Measurements from ENCODE around the gene GDA.

The GDA gene

DNA sequence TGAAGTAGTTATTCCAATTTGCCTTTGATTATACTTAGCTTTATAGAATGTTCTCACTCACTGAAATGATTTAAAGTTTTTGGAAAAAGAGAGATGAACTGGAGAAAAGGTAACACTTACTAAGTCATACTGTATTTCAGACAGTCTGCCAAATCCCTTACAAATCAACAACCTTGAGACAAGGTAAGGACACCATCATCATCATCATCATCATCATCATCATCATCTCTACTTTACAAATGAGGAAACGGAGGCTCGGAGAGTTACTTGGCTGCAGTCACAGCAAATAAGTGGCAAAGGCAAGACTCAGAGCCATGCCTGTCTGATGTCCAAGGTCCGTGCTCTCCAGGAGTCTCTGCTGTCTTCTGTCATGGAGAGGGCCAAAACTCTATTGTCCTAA is 9.4 kb downstream of the GDA start:
- TF ChIP-seq, protein P1, sequence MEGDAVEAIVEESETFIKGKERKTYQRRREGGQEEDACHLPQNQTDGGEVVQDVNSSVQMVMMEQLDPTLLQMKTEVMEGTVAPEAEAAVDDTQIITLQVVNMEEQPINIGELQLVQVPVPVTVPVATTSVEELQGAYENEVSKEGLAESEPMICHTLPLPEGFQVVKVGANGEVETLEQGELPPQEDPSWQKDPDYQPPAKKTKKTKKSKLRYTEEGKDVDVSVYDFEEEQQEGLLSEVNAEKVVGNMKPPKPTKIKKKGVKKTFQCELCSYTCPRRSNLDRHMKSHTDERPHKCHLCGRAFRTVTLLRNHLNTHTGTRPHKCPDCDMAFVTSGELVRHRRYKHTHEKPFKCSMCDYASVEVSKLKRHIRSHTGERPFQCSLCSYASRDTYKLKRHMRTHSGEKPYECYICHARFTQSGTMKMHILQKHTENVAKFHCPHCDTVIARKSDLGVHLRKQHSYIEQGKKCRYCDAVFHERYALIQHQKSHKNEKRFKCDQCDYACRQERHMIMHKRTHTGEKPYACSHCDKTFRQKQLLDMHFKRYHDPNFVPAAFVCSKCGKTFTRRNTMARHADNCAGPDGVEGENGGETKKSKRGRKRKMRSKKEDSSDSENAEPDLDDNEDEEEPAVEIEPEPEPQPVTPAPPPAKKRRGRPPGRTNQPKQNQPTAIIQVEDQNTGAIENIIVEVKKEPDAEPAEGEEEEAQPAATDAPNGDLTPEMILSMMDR (conservative IDR thresholded peaks at IDR 0.05; ENCODE audit: low read depth, low read length) = no peak

DNA sequence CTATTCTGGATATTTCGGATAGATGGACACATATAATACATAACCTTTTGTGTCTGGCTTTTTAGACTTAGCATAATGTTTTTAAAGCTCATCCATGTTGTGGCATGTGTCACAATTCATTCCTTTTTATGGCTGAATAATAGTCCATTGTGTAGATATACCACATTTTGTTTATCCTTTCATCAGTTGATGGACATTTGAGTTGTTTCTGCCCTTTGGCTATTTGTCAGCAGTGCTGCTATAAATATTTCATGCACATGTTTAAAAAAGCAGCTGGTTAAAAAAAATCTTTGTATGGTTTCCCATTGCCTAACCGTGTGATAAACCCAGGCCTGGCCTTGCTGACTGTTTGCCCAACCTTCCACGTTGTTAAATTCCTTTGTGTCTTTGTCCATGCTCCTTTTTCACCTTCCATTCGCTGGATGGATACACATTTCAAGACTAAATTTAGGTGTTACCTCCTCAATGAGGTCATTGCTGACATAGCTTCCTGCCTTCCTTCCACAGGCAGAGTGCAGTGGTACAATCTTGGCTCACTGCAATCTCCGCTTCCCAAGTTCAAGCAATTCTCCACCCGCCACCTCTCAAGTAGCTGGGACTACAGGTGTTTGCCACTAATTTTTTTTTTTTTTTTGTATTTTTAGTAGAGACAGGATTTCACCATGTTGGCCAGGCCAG is 11.3 kb downstream of the GDA start:
- no peak for DNase-seq (ENCODE audit: low read depth)
- TF ChIP-seq, protein P1 (conservative IDR thresholded peaks at IDR 0.05; ENCODE audit: low read depth, low read length) = no peak
- H3K4me3 ChIP-seq (ENCODE audit: low read depth, low read length) = no peak overlapping the region

More for the DNA sequence above, 9.4 kb downstream of the GDA start:
- no peak for DNase-seq (ENCODE audit: low read depth)
- H3K4me3 ChIP-seq (ENCODE audit: low read depth, low read length) = no peak overlapping the region

DNA sequence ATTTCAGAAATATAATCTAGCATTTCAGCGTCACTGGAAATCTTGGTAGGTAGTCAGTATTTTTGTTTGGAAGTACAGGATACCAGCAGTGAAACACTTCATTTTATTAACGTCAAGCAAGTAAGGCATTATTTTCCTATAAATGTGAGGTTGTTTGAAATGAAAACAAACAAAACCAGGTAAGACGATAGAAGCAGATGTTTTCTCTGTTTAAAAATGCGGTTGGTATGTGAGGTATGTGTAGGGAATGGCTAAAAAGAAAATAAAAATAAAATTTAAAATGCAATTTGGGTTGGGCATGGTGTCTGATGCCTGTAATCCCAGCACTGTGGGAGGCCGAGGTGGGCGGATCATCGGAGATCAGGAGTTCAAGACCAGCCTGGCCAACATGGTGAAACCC is 16.1 kb downstream of the GDA start:
- no peak for DNase-seq (ENCODE audit: low read depth)
- H3K4me3 ChIP-seq (ENCODE audit: low read depth, low read length) = no peak overlapping the region
- TF ChIP-seq, protein P1 (conservative IDR thresholded peaks at IDR 0.05; ENCODE audit: low read depth, low read length) = no peak

DNA sequence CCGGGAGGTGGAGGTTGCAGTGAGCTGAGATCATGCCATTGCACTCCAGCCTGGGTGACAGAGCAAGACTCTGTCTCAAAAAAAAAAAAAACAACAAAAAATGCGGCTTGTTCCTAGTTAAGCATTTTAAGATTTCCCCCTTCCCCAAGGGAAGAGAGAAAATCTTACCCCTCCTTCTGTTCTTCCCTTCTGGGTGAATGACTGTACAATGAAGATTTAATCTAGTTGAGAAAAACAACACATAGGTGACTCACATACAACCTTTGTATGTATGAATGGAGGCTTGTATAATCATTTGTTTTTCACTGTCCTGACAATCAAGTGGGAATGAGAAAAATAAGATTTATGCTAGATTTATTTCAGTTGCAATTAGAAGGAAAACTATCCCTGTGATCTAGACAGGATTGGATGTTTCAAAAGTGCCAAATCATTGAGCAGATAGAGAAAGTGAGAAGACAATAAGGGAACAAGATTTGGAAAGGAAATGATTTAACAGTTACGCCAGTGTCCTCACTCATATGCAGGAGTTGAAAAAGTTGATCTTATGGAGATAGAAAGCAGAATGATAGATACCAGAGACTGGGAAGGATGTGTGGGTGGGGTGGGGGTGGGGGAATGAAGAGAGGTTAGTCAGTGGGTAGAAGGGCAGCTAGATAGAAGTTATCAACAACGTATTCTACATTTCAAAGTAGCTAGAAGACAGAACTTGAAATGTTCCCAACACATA is 16.7 kb downstream of the GDA start:
- TF ChIP-seq, protein P1 (conservative IDR thresholded peaks at IDR 0.05; ENCODE audit: low read depth, low read length) = no peak
- no peak for DNase-seq (ENCODE audit: low read depth)
- no peak overlapping the region for H3K4me3 ChIP-seq (ENCODE audit: low read depth, low read length)

DNA sequence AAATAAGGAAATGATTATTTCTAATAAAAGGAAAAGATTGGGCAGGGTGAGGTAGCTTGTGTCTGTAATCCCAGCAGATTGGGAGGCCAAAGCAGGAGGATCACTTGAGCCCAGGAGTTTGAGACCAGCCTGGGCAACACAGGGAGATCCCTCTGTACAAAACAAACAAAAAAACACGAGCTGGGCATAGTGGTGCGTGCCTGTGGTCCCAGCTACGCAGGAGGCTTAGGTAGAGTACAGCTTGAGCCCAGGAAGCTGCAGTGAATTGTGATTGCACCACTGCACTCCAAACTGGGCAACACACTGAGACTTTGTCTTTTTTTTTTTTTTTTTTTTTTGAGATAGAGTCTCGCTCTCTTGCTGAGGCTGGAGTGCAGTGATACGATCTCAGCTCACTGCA is 18.8 kb downstream of the GDA start:
- TF ChIP-seq, protein P1 (conservative IDR thresholded peaks at IDR 0.05; ENCODE audit: low read depth, low read length) = no peak
- no peak overlapping the region for H3K4me3 ChIP-seq (ENCODE audit: low read depth, low read length)
- no peak for DNase-seq (ENCODE audit: low read depth)

DNA sequence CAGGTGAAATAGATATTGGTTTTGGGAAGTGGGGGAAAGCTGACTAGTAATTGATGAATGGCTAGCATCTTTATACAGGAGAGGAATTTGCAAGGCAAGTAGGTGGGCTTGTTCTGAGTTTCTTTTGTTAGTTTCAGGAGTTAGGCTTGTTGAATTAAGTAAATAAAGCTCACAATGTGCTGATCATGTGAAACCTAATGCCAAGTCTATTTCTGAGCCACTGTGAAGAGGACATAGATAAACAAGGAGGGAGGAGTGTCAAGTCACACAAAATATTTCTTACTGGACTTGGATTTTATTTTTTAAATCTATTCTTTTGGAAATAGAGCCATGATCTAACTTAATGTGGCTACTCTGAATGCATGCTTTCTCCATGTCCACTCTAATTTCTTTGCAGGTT is 19.9 kb downstream of the GDA start:
- no peak overlapping the region for H3K4me3 ChIP-seq (ENCODE audit: low read depth, low read length)
- DNase-seq (ENCODE audit: low read depth) = no peak
- TF ChIP-seq, protein P1 (conservative IDR thresholded peaks at IDR 0.05; ENCODE audit: low read depth, low read length) = no peak

DNA sequence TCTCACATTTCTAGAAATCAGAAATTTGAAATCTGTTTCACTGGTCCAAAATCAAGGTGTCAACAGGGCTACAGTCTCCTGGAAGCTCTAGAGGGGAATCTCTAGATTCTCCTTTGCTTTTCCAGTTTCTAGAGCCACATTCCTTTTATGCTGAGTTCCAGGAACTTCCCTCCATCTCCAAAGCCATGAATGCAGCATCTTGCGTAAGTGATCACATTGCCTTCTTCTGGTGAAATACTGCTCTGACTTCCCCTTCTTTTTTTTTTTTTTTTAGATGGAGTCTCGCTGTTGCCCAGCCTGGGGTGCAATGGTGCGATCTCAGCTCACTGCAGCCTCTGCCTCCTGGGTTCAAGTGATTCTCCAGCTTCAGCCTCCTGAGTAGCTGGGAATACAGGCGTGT is 23.8 kb downstream of the GDA start:
- H3K4me3 ChIP-seq (ENCODE audit: low read depth, low read length) = no peak overlapping the region
- TF ChIP-seq, protein P1 (conservative IDR thresholded peaks at IDR 0.05; ENCODE audit: low read depth, low read length) = no peak
- DNase-seq (ENCODE audit: low read depth) = no peak
